KOPT-K1 (cell line): ENCODE measurements around the gene AMZ1.

Experiments
- H3K27ac ChIP-seq: fragments of 200-600 bp; sonication (generic); 2 replicates; pipeline ENCODE4 v1.5.1; 2016; ENCODE audit warnings: antibody characterized with exemption, mild to moderate bottlenecking, low read depth, low read length; ENCODE audit not compliant: poor library complexity, severe bottlenecking
- H3K36me3 ChIP-seq: fragments of 200-600 bp; sonication (generic); 2 replicates; pipeline ENCODE4 v1.5.1; 2017; ENCODE audit warnings: antibody characterized with exemption, mild to moderate bottlenecking, low read length, moderate library complexity; ENCODE audit not compliant: insufficient read depth
- H3K9me3 ChIP-seq: fragments of 200-600 bp; sonication (generic); 2 replicates; pipeline ENCODE4 v1.5.1; 2017; ENCODE audit warnings: antibody characterized with exemption, low read length, mild to moderate bottlenecking; ENCODE audit not compliant: insufficient read depth, poor library complexity, severe bottlenecking

The AMZ1 gene

DNA sequence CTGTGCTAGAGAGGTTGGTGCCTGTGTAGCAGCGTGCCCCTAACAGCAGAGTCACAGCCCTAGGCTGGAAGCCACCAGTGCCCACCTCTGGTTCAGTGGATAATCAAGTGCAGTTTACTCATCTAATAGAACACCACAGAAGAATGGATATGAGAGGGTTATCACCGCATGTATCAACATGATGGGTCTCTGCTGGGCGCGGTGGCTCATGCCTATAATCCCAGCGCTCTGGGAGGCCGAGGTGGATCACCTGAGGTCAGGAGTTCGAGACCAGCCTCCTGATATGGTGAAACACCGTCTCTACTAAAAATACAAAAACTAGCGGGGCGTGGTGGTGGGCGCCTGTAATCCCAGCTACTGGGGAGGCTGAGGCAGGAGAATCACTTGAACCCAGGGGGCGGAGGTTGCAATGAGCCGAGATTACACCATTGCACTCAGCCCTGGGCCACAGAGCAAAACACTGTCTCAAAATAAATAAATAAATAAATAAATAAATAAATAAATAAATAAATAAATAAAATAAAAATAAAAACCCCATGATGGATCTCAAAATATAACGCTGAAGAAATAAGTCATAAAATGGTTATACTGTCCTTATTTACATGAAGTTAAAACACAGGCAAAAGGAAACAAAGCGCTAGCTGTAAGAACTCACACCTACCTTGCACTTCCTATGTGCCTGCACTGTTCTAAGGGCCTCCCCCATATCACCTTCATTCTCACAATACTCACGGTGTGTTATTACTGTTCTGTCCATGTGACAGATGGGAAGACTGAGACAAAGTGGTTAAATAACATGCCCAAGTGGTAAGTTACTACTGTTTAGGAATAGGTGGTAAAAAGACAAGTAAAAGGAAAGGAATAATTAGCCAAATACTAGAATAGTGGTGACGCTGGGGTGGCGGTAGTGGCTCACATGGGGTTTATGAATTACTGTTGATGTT, 70.9 kb downstream of the AMZ1 start:
- Histone ChIP-seq H3K9me3 (no peaks in the 10 kb centered on the region), H3K27ac (no peak overlapping the region), H3K36me3 (peaks cover 4% of the 10 kb centered on the region; the same call in 1 of the 2 replicates)

GRCh38 chr7:2759736-2760097, 71.7 kb downstream of the AMZ1 start:
- no peaks in the 10 kb centered on the region for H3K9me3 ChIP-seq
- peaks cover 4% of the 10 kb centered on the region; the same call in 1 of the 2 replicates for H3K36me3 ChIP-seq
- no peak overlapping the region for H3K27ac ChIP-seq

GRCh38 chr7:2760098-2760889, 72.3 kb downstream of the AMZ1 start:
- H3K9me3 ChIP-seq: no peaks in the 10 kb centered on the region
- no peak overlapping the region for H3K27ac ChIP-seq

DNA sequence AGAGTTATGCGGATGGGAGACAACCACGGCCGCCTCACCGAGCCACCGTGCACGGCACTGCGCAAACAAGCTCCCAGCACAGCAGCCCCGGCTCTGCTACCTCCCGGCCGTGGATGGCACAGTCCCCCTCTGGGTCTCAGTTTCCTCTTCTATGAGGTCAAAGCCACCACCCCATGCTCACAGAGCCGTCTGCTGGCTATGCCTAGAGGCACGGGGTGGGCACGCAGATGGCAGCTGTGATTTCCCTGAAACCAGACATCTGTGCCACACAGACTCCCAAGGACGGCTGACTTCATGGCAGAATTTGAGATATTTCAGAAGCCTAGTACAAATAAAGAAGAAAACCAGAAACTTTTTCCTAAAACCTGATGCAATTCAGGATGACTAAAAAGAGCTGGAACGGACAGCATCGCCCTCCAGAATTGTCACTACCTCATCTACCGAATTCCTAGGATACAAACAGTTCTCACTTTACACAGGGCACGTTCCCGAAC, 73.2 kb downstream of the AMZ1 start:
- peaks cover 4% of the 10 kb centered on the region; the same call in 1 of the 2 replicates for H3K36me3 ChIP-seq
- no peak overlapping the region for H3K27ac ChIP-seq
- H3K9me3 ChIP-seq: no peaks in the 10 kb centered on the region

More at GRCh38 chr7:2760098-2760889, 72.3 kb downstream of the AMZ1 start:
- H3K36me3 ChIP-seq: peaks cover 4% of the 10 kb centered on the region; the same call in 1 of the 2 replicates

DNA sequence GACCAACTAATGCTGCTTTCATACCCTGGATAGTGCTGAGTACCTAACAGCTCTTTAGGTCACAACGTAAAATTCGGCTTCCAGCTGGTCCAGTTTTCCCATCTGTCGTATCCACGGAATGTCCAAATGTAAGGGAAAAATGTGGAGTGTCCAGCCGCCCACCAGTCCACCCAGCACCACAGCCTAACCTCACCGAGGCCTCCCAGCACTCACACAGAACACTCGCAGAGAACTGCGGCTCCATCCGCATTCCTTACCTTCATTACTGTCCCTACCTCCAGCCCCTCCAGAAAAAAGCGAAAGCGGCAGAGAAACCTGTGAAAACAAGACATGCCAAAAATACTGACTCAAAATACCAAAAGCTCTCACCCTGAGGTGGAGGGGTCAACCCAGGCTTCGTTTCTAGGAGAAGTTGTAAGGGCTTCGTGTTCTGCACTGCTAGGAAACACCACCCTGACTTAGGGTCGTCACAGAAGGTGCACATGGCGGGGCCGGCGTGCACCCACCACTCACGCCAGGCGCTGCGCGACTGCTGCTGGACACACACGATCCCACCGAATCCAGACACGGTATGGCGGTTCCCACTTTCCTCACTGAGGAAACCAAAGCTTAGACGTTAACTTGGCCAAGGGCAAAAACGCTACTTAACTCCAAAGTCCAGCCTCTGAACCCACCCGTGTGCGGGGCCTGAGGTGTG, 73.9 kb downstream of the AMZ1 start:
- Histone ChIP-seq H3K36me3 (no peaks in the 10 kb centered on the region), H3K27ac (no peak overlapping the region), H3K9me3 (no peaks in the 10 kb centered on the region)

- Histone ChIP-seq H3K9me3 (no peaks in the 10 kb centered on the region), H3K27ac (no peak overlapping the region), H3K36me3 (no peaks in the 10 kb centered on the region)
Observed at GRCh38 chr7:2763597-2763996, 75.6 kb downstream of the AMZ1 start.

- Histone ChIP-seq H3K36me3 (no peaks in the 10 kb centered on the region), H3K9me3 (no peaks in the 10 kb centered on the region), H3K27ac (no peak overlapping the region)
Observed at GRCh38 chr7:2764621-2765020, 76.6 kb downstream of the AMZ1 start.
